CD4-positive, alpha-beta T cell treated with Interferon gamma for 1 hour (primary cell): ENCODE measurements around the gene EVA1A.

ENCODE experiments used
- DNase-seq: peaks from one replicate; pipeline ENCODE4 v3.0.0-alpha.2; 2020

EVA1A gene

GRCh38 chr2:75539955-75540716 is 20.6 kb downstream of the EVA1A start:
- DNase-seq = no peak

GRCh38 chr2:75538521-75539490 is 21.9 kb downstream of the EVA1A start:
- DNase-seq = no peak

GRCh38 chr2:75537658-75538057 is 23.1 kb downstream of the EVA1A start:
- DNase-seq = no peak

GRCh38 chr2:75533135-75533534 is 27.6 kb downstream of the EVA1A start:
- DNase-seq = no peak

- DNase-seq = no peak
Measured at GRCh38 chr2:75532488-75532887, 28.3 kb downstream of the EVA1A start.

GRCh38 chr2:75528221-75528977 is 32.3 kb downstream of the EVA1A start:
- DNase-seq = no peak

- no peak for DNase-seq
Measured at GRCh38 chr2:75527676-75528075, 33.1 kb downstream of the EVA1A start.

GRCh38 chr2:75526842-75527241 is 33.9 kb downstream of the EVA1A start:
- DNase-seq = no peak

GRCh38 chr2:75525434-75526310 is 35.1 kb downstream of the EVA1A start:
- DNase-seq = no peak

GRCh38 chr2:75524276-75524911 is 36.3 kb downstream of the EVA1A start:
- no peak for DNase-seq

- DNase-seq = no peak
Measured at GRCh38 chr2:75523313-75524275, 37.1 kb downstream of the EVA1A start.

- no peak for DNase-seq
Measured at GRCh38 chr2:75522543-75523312, 38.0 kb downstream of the EVA1A start.

GRCh38 chr2:75521225-75521872 is 39.4 kb downstream of the EVA1A start:
- no peak for DNase-seq

GRCh38 chr2:75519843-75520242 is 40.9 kb downstream of the EVA1A start:
- no peak for DNase-seq

- no peak for DNase-seq
Measured at GRCh38 chr2:75518638-75519465, 41.9 kb downstream of the EVA1A start.

- no peak for DNase-seq
Measured at GRCh38 chr2:75517547-75518230, 43.0 kb downstream of the EVA1A start.
